Inferior parietal cortex (tissue), 1 donor: ENCODE data around the gene ABCC5.
A peak's percentile ranks its signal among the peaks of the same experiment; 100 is the strongest.
"Not testable (repeated sequence)": the region's sequence is repeated elsewhere in the genome, so short reads cannot be mapped to it uniquely, and the experiment has no call there.

Source experiments
- DNase-seq: peaks from one replicate; pipeline ENCODE4 v3.0.0-alpha.2; 2016; ENCODE audit errors: extremely low spot score

The ABCC5 gene

DNA sequence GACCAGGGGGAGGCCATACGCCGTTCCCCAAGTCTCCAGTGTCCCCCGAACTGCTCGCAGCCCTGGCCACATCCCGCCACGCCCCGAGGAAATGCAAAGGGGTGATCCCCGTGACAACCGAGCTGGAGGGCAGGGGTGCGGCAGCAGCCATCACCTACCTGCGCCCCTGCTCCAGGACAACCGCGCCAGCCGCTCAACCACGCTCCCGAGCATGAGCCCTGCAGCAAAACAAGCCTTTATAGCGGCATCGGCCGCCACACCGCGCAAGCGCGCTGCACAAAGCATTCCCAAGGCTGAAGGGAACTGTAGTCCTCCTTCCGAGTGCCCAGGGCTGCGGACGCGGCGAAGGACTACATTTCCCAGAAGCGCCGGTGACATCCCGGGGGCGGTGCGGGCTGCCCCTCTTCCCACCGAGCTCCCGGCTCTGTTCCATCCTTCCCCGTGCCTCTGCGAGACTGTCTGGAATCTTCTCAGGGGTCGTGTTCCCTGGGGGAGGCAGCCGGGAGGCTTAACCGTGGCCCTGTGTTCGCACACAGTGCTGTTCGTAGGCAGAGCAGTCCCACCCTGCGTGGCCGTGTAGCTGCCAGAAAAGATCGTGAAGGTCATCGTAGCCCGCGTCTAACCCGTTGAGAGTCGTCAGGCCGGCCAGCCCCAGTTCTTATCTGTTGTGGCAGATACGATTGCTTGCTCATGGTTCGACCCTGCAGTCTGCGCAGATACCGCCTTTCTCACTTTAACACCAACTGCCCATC lies at the start of gene ABCC5:
Gene ABCC5, minus strand, starts transcription at position 213 of the 752 bp plus-strand sequence. CDS start 3,492 bp downstream, outside the sequence.
- DNase-seq: peak; percentile 94

- DNase-seq: no peak
Observed at GRCh38 chr3:184066211-184066610, 48.5 kb upstream of the ABCC5 start.

DNA sequence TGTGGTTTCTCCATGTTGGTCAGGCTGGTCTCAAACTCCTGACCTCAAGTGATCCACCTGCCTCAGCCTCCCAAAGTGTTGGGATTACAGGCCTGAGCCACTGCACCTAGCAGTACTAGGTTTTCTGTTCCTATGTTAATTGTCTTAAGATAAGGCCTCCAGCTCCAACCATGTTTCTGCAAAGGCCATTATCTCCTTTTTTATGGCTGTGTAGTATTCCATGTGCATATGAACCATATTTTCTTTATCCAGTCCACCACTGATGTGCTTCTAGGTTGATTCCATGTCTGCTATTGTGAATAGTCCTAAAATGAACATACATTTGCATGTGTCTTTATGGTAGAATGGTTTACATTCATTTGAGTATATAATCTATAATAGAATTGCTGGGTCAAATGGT lies 45.0 kb upstream of the ABCC5 start:
- no peak for DNase-seq

- DNase-seq: no peak
Observed at GRCh38 chr3:184059424-184059823, 41.7 kb upstream of the ABCC5 start.

DNA sequence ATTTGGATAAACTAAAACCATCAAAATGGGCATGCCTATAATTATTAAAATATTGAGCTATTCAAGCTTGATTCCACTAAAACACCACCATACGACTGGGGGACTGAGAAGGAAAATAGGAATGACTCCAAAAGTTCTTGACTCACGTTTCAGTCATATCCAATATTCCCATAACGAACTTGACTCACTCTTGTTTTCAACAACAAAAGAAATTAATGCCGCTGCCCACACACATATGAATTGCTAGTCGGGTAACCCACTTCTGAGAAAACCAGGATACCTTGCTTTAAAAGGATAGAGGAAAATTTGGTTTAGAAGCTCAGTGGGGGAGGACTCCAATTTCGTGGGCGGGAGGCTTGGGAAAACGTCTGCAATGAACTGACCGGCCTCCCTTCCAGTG lies 40.3 kb upstream of the ABCC5 start:
- DNase-seq: no peak

GRCh38 chr3:184052767-184053166 lies 35.1 kb upstream of the ABCC5 start, which contains the start of gene HTR3C:
HTR3C (plus strand) TSS chr3:184053047; CDS start chr3:184053081, 34 bp downstream.
- no peak for DNase-seq

- no peak for DNase-seq
Observed at GRCh38 chr3:184050217-184050847, 32.6 kb upstream of the ABCC5 start.

GRCh38 chr3:184045995-184046394 lies 28.3 kb upstream of the ABCC5 start:
- no peak for DNase-seq

DNA sequence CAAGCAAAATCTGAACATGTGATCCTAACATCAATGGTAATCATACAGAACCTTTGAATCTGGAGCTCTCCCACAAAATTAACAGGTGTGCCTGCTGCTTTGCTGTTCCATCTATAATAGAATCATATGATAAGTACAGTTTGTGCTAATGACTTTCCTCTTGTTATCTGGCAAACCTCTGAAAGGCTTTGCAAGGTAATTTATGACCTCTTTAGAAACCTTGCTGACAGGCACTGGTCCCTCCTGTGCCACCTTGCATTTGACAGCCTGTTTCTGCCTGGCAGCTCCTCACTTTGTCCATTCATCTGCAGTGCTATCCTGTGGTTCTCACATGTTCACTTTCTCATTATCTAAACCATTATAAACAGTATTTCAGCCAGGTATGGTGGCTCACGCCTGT lies 24.9 kb upstream of the ABCC5 start:
- DNase-seq: no peak

DNA sequence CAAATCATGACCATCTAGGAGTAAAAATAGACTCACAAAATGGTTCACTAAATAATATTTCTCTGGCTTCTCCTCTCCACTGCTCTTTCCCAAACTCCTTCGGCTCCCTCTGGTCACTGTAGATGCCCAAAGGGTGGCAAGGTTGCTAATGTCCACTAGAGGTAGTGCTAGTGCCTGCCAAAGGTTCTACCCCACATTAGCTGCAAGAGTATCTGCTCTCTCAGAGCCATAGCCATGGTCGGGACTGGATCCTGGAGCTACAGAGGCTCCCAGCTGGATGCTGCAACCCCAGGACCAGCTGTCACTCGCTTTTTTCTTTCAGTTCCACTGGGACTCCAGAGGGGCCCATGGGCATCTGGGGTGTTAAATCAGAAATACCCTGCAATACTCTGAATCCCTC lies 22.3 kb upstream of the ABCC5 start:
- no peak for DNase-seq

DNA sequence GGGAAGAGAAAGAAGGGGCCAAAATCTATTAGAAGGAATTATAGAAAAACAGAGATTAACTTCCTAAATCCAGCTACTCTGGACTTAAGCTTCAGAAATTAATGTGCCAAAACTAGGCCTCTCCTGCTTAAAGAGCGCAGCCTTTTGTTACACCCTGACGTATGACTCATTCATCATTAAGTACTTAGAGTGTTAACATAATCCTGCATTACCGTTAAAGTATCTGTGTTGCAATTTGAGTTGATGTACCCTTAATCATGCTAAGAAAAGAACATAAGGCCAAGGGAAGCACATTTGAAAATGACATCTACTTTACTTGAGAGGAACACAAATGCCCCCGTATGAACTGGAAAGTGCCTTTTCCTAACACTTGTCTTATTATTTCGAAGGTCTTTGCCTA lies 21.7 kb upstream of the ABCC5 start:
- no peak for DNase-seq

GRCh38 chr3:184038307-184038706 lies 20.6 kb upstream of the ABCC5 start:
- not testable (repeated sequence) for DNase-seq

GRCh38 chr3:184037816-184038215 lies 20.1 kb upstream of the ABCC5 start:
- no peak for DNase-seq

DNA sequence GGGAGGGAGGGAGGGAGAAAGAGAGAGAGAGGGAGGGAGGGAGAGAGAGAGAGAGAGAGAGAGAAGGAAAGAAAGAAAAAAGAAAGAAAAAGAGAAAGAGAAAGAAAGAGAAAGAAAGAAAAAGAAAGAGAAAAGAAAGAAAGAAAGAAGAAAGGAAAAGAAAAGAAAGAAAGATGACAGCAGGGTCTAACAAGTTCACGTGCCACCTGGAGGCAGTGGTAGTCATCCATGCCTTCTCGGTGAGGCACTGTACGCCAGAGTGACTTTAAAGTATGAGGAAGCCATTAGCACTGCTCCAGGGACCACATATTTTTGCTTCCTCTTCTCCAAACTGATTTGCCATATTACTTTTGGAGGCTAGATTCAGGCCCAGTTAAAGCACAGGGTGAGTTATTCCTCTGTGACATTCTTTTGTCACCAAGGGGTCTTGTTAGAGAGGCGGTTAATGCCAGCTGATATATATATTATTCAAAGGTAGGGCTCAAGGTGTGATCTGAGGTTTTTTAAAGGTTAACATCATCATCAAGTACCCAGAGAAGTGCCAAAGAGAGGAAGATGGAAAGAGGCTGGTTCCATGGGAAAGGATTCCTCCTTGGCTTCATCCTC lies 13.6 kb upstream of the ABCC5 start, which contains the start of gene HTR3D:
Gene HTR3D, plus strand, starts transcription at position 556 of the 606 bp plus-strand sequence. Its CDS starts 0 bp downstream, at position 556.
- no peak for DNase-seq

GRCh38 chr3:184030536-184030935 lies 12.9 kb upstream of the ABCC5 start:
- no peak for DNase-seq

DNA sequence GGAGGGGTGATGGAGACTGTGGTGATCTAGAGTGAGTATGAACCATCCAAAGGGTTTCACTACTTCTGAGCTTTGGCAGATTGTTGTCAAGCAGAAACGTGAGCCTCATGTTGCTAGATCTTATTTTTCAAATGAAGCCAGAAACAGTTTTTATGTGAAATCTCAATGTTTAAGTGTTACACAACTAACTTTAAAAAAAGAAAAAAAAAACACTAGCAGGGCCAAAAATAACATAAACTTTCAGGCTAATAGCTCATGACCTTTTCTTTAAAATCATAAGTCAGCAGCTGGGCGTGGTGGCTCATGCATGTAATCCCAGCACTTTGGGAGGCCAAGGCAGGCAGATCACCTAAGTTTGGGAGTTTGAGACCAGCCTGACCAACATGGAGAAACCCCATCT lies 11.8 kb upstream of the ABCC5 start:
- DNase-seq: no peak

- DNase-seq: not testable (repeated sequence)
Observed at GRCh38 chr3:184028275-184028890, 10.7 kb upstream of the ABCC5 start.

DNA sequence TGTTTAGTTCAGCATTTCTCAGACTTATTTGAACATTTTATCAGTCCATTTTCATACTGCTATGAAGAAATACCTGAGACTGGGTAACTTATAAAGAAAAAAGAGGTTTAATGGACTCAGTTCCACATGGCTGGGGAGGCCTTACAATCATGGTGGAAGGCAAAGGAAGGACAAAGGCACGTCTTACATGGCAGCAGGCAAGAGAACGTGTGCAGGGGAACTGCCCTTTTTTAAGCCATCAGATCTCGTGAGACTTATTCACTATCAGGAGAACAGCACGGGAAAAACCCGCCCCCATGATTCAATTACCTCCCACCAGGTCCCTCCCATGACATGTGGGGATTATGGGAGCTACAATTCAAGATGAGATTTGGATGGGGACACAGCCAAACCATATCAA lies 7.6 kb upstream of the ABCC5 start:
- not testable (repeated sequence) for DNase-seq

DNA sequence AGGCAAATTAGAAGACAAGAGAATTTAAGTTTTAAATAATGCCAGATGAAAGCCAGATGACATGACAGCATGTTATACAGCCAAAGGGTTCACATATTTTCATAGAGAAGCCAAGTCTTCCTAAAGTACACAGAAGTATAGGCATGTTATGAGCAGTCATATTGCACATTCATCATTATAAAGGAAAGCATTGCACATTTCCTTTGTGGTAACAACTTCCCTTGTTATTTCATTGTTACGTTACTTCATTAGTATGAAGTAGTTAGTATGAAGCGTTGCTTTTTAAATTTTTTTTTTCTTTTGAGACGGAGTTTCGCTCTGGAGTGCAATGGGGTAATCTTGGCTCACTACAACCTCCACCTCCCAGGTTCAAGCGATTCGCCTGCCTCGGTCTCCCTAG lies 4.6 kb upstream of the ABCC5 start:
- no peak for DNase-seq

DNA sequence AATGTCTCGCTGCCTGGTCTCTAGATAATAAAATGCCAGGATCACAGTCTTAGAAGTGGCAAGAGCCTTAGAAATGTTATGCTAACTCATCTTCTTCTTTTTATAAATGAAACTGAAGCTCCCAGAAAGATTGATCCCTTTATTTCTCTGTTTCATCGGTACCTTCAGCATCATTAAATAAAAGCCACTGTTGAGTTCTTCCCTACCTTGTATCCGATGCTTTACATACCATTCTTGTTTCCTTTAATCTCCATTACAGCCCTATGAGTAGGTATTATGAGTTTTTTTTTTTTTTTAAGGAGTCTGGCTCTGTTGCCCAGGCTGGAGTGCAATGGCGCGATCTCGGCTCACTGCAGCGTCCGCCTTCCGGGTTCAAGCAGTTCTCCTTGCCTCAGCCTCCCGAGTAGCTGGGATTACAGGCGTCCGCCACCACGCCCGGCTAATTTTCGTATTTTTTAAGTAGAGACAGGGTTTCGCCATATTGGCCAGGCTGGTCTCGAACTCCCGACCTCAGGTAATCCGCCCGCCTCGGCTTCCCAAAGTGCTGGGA lies 815 bp upstream of the ABCC5 start:
- no peak for DNase-seq

- peak; percentile 62 for DNase-seq
Observed at GRCh38 chr3:184016811-184017671, 643 bp downstream of the ABCC5 start.
